ENCODE data around the gene SEL1L3. TPM values are rescaled to one million over a fixed set of nuclear protein-coding genes. Genes with fewer than 3 reads are reported as not detected.

Gene SEL1L3
- total and polyA plus RNA-seq, 2 donors (not counting 3 experiments of a cell fraction or from before 2014, with no cell fraction given): 53.4 to 122 TPM

GRCh38 chr4:25805255-25805860, 57.4 kb downstream of the SEL1L3 start:
- FAIRE-seq (no peak), DNase-seq (ENCODE audit: low read depth, low spot score) (no peak)
- Histone ChIP-seq H3K9ac (replicated peaks; ENCODE audit: extremely low read depth, insufficient read depth, low read length) (no peak overlapping the region), H3K27me3 (ENCODE audit: control insufficient read depth in 2 of 2, insufficient read depth in 2 of 2, low read length in 2 of 2) (no peaks in the 10 kb centered on the region), H3K36me3 (ENCODE audit: control insufficient read depth in 2 of 2, extremely low read depth in 1 of 2, insufficient read depth in 2 of 2, low read length in 2 of 2) (peaks cover 2 to 22% of the 10 kb centered on the region in 2 experiments), H3K4me3 (replicated peaks in 1 of 3; ENCODE audit: insufficient read depth in 1 of 3, low read depth in 1 of 3, low read length in 3 of 3) (no peak overlapping the region), H3K9me3 (replicated peaks; ENCODE audit: control insufficient read depth, insufficient read depth, low read length) (no peaks in the 10 kb centered on the region), H3K9me1 (replicated peaks; ENCODE audit: control insufficient read depth, extremely low read depth, insufficient read depth, low read length) (no peaks in the 10 kb centered on the region), H3K79me2 (ENCODE audit: control insufficient read depth, insufficient read depth, low read length) (no peaks in the 10 kb centered on the region), H3K4me2 (ENCODE audit: insufficient read depth, low read length) (no peak overlapping the region), H3K27ac (ENCODE audit: insufficient read depth, low read depth, low read length) (no peak overlapping the region), H3K4me1 (ENCODE audit: control insufficient read depth, extremely low read depth, insufficient read depth, low read length) (no peaks in the 10 kb centered on the region), H2AFZ (ENCODE audit: low read depth, low read length) (no peak overlapping the region), H4K20me1 (replicated peaks; ENCODE audit: control insufficient read depth, extremely low read depth, insufficient read depth, low read length) (no peaks in the 10 kb centered on the region)
- no TSS peak for BruUV-seq (replicated peaks)
- TF ChIP-seq FOS (IDR thresholded peaks at IDR 0.05; ENCODE audit: borderline replicate concordance, insufficient read depth, low read length) (no peak), POLR2AphosphoS5 (IDR thresholded peaks at IDR 0.05; ENCODE audit: insufficient read depth, low read depth, low read length) (no peak), EZH2 (IDR thresholded peaks at IDR 0.05; ENCODE audit: borderline replicate concordance, low read depth, low read length, severe bottlenecking) (no peak), MYC (IDR thresholded peaks at IDR 0.05; ENCODE audit: low read depth, low read length) (no peak), JUN (IDR thresholded peaks at IDR 0.05; ENCODE audit: borderline replicate concordance, insufficient read depth, insufficient read length, low read depth) (no peak), GATA2 (IDR thresholded peaks at IDR 0.05; ENCODE audit: insufficient read depth, insufficient read length, low read depth, low read length) (no peak), POLR2A (IDR thresholded peaks at IDR 0.05; ENCODE audit: low read depth, low read length) (no peak)
- TF ChIP-seq, protein P1, sequence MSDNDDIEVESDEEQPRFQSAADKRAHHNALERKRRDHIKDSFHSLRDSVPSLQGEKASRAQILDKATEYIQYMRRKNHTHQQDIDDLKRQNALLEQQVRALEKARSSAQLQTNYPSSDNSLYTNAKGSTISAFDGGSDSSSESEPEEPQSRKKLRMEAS (IDR thresholded peaks at IDR 0.05; ENCODE audit: insufficient read depth, insufficient read length): no peak
- TF ChIP-seq, protein P2, sequence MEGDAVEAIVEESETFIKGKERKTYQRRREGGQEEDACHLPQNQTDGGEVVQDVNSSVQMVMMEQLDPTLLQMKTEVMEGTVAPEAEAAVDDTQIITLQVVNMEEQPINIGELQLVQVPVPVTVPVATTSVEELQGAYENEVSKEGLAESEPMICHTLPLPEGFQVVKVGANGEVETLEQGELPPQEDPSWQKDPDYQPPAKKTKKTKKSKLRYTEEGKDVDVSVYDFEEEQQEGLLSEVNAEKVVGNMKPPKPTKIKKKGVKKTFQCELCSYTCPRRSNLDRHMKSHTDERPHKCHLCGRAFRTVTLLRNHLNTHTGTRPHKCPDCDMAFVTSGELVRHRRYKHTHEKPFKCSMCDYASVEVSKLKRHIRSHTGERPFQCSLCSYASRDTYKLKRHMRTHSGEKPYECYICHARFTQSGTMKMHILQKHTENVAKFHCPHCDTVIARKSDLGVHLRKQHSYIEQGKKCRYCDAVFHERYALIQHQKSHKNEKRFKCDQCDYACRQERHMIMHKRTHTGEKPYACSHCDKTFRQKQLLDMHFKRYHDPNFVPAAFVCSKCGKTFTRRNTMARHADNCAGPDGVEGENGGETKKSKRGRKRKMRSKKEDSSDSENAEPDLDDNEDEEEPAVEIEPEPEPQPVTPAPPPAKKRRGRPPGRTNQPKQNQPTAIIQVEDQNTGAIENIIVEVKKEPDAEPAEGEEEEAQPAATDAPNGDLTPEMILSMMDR (IDR thresholded peaks at IDR 0.05; ENCODE audit: extremely low read depth in 1 of 2, insufficient read depth in 1 of 2, low read depth in 1 of 2, low read length in 2 of 2): no peak
- ChIA-PET CTCF (no interaction called here), POLR2A (no interaction called here)
- dilution Hi-C loops (cut with MboI; ENCODE audit: extremely low pct_ligation_motif_present, low sequenced_read_pairs) (no loop called here), intact Hi-C loops (cut with micrococcal nuclease) (no loop called here)

All from endothelial cell of umbilical vein (primary cell).